ENCODE measurements around the gene NPBWR2. TPM values are rescaled to one million over a fixed set of nuclear protein-coding genes. Genes with fewer than 3 reads are reported as not detected.

NPBWR2 gene
- total RNA-seq, 1 experiment from 2014 or later = not detected

- POLR2A ChIA-PET = no interaction called here
- Histone ChIP-seq H3K4me2 (ENCODE audit: low read length) (no peak overlapping the region), H3K27me3 (ENCODE audit: insufficient read depth, low read length) (no peaks in the 10 kb centered on the region), H3K9ac (ENCODE audit: low read length) (no peak overlapping the region), H3K9me3 (ENCODE audit: control insufficient read depth in 1 of 2, insufficient read depth in 1 of 2, low read depth in 1 of 2, low read length in 2 of 2) (peaks cover 4 to 15% of the 10 kb centered on the region in 2 experiments; a peak in 2 of 4 replicates), H3K36me3 (ENCODE audit: control insufficient read depth in 1 of 2, insufficient read depth in 2 of 2, low read length in 2 of 2) (no peaks in the 10 kb centered on the region), H3K4me1 (ENCODE audit: control insufficient read depth in 1 of 2, insufficient read depth in 2 of 2, low read length in 2 of 2) (no peaks in the 10 kb centered on the region), H3K27ac (ENCODE audit: low read depth, low read length) (no peak overlapping the region), H3K4me3 (replicated peaks in 1 of 2; ENCODE audit: low read depth in 1 of 2, low read length in 2 of 2) (no peak overlapping the region), H4K20me1 (ENCODE audit: insufficient read depth) (no peaks in the 10 kb centered on the region), H2AFZ (ENCODE audit: low read depth, low read length, poor library complexity, severe bottlenecking) (no peak overlapping the region), H3K79me2 (ENCODE audit: insufficient read depth, low read length) (no peaks in the 10 kb centered on the region), H3K9me2 (ENCODE audit: insufficient read depth) (no peaks in the 10 kb centered on the region)
- BruUV-seq (replicated peaks) = no TSS peak
- DNase-seq (ENCODE audit: low read depth, low spot score) (no peak), ATAC-seq (no peak)
- CTCF ChIA-PET = no interaction called here
- intact Hi-C loops (cut with micrococcal nuclease) = no loop called here
- TF ChIP-seq YY1 (IDR thresholded peaks at IDR 0.05; ENCODE audit: extremely low read depth, insufficient replicate concordance, low read depth, low read length) = no peak
- no peak for TF ChIP-seq CBX3 (IDR thresholded peaks at IDR 0.05; ENCODE audit: low read depth)
- no peak for TF ChIP-seq EZH2 (IDR thresholded peaks at IDR 0.05)
- TF ChIP-seq POLR2AphosphoS5 (IDR thresholded peaks at IDR 0.05; ENCODE audit: low read depth, low read length) = no peak
- TF ChIP-seq EZH2phosphoT487 (IDR thresholded peaks at IDR 0.05; ENCODE audit: borderline replicate concordance) = no peak
- no peak for TF ChIP-seq SP1 (IDR thresholded peaks at IDR 0.05; ENCODE audit: low read depth)
- TF ChIP-seq CTCF (IDR thresholded peaks at IDR 0.05 in 2 of 3, conservative IDR thresholded peaks at IDR 0.05 in 1 of 3; ENCODE audit: borderline replicate concordance in 1 of 3, insufficient read depth in 1 of 3, low read depth in 2 of 3, low read length in 2 of 3) = no peak
- TF ChIP-seq SRF (IDR thresholded peaks at IDR 0.05; ENCODE audit: low read depth) = no peak
- TF ChIP-seq MAX (IDR thresholded peaks at IDR 0.05) = no peak
- TF ChIP-seq POLR2A (IDR thresholded peaks at IDR 0.05; ENCODE audit: borderline replicate concordance, extremely low read depth, insufficient read depth, insufficient read length) = no peak
- no peak for TF ChIP-seq TCF7L2 (IDR thresholded peaks at IDR 0.05; ENCODE audit: borderline replicate concordance, extremely low read depth, insufficient read depth, insufficient read length)
- no peak for TF ChIP-seq ATF3 (IDR thresholded peaks at IDR 0.05)
- TF ChIP-seq ZNF274 (IDR thresholded peaks at IDR 0.05; ENCODE audit: low read depth, low read length) = no peak
- no peak for TF ChIP-seq ZBTB33 (IDR thresholded peaks at IDR 0.05; ENCODE audit: extremely low read depth, insufficient replicate concordance, low read length)
- no peak for TF ChIP-seq JUND (IDR thresholded peaks at IDR 0.05)
- TF ChIP-seq REST (IDR thresholded peaks at IDR 0.05; ENCODE audit: low read depth) = no peak
- TF ChIP-seq SIN3A (IDR thresholded peaks at IDR 0.05; ENCODE audit: low read depth) = no peak
- no peak for TF ChIP-seq EGR1 (IDR thresholded peaks at IDR 0.05; ENCODE audit: low read depth)
- no peak for TF ChIP-seq CEBPB (IDR thresholded peaks at IDR 0.05; ENCODE audit: low read depth)
- RAD21 ChIA-PET (ENCODE audit: low non-redundant PET in 1 of 2, low total read pairs in 2 of 2, uncharacterized antibody in 2 of 2, unreplicated experiment in 2 of 2) = no interaction called here
Measured at GRCh38 chr20:64139199-64140060, 32.1 kb upstream of the NPBWR2 start.
